ENCODE results near the gene ZC3H12D.
"Not testable (repeated sequence)": the region's sequence is repeated elsewhere in the genome, so short reads cannot be mapped to it uniquely, and the experiment has no call there.

The ZC3H12D gene

GRCh38 chr6:149459761-149460160, 25.1 kb downstream of the ZC3H12D start:
- no peak for DNase-seq (ENCODE audit: low read depth in 2 of 2)

GRCh38 chr6:149458806-149459205, 26.0 kb downstream of the ZC3H12D start:
- DNase-seq (ENCODE audit: low read depth in 2 of 2): no peak

GRCh38 chr6:149458196-149458595, 26.6 kb downstream of the ZC3H12D start:
- no peak for DNase-seq (ENCODE audit: low read depth in 2 of 2)

- DNase-seq (ENCODE audit: low read depth in 2 of 2): no peak
Observed at GRCh38 chr6:149457316-149457884, 27.4 kb downstream of the ZC3H12D start.

GRCh38 chr6:149456311-149457021, 28.3 kb downstream of the ZC3H12D start:
- DNase-seq (ENCODE audit: low read depth in 2 of 2): no peak

GRCh38 chr6:149455031-149455732, 29.6 kb downstream of the ZC3H12D start:
- no peak for DNase-seq (ENCODE audit: low read depth in 2 of 2)

- DNase-seq (ENCODE audit: low read depth in 2 of 2): no peak
Observed at GRCh38 chr6:149454346-149454848, 30.4 kb downstream of the ZC3H12D start.

GRCh38 chr6:149453597-149454345, 31.0 kb downstream of the ZC3H12D start:
- no peak for DNase-seq (ENCODE audit: low read depth in 2 of 2)

GRCh38 chr6:149452037-149452939, 32.5 kb downstream of the ZC3H12D start:
- no peak for DNase-seq (ENCODE audit: low read depth in 2 of 2)

GRCh38 chr6:149451376-149452036, 33.3 kb downstream of the ZC3H12D start:
- no peak for DNase-seq (ENCODE audit: low read depth in 2 of 2)

- DNase-seq (ENCODE audit: low read depth in 2 of 2): no peak
Observed at GRCh38 chr6:149450679-149451375, 34.0 kb downstream of the ZC3H12D start.

GRCh38 chr6:149449831-149450678, 34.8 kb downstream of the ZC3H12D start:
- no peak for DNase-seq (ENCODE audit: low read depth in 2 of 2)

- DNase-seq (ENCODE audit: low read depth in 2 of 2): no peak
Observed at GRCh38 chr6:149448821-149449453, 35.9 kb downstream of the ZC3H12D start.

GRCh38 chr6:149446791-149447376, 37.9 kb downstream of the ZC3H12D start:
- DNase-seq (ENCODE audit: low read depth in 2 of 2): no peak

GRCh38 chr6:149445573-149445972, 39.2 kb downstream of the ZC3H12D start:
- DNase-seq (ENCODE audit: low read depth in 2 of 2): no peak

GRCh38 chr6:149445095-149445466, 39.7 kb downstream of the ZC3H12D start:
- no peak for DNase-seq (ENCODE audit: low read depth in 2 of 2)

- not testable (repeated sequence) for DNase-seq (ENCODE audit: low read depth in 2 of 2)
Observed at GRCh38 chr6:149444360-149445094, 40.3 kb downstream of the ZC3H12D start.

Measured in stimulated activated CD8-positive, alpha-beta memory T cell treated with anti-CD3 and anti-CD28 coated beads, Interleukin-15, amount 100 ng/mL, for 4 hours (primary cell).